GM10847 (cell line): ENCODE measurements around the gene SEPTIN3.

Experiments
- POLR2A ChIP-seq: IDR thresholded peaks from 2 replicates; pipeline ENCODE4 v1.6.1; 2011; ENCODE audit not compliant: insufficient read length; ENCODE audit errors: extremely low read depth

SEPTIN3 gene

GRCh38 chr22:41983513-41984405 is 14.5 kb downstream of the SEPTIN3 start:
- no peak for TF ChIP-seq POLR2A

- TF ChIP-seq POLR2A, result no peak
Measured at GRCh38 chr22:41987276-41987675, 18.0 kb downstream of the SEPTIN3 start.

- no peak for TF ChIP-seq POLR2A
Measured at GRCh38 chr22:41989246-41989645, 20.0 kb downstream of the SEPTIN3 start.

- TF ChIP-seq POLR2A, result no peak
Measured at GRCh38 chr22:41991111-41991510, 21.9 kb downstream of the SEPTIN3 start.

- no peak for TF ChIP-seq POLR2A
Measured at GRCh38 chr22:41992496-41992895, 23.3 kb downstream of the SEPTIN3 start.

GRCh38 chr22:41995211-41995610 is 26.0 kb downstream of the SEPTIN3 start:
- no peak for TF ChIP-seq POLR2A

- no peak for TF ChIP-seq POLR2A
Measured at GRCh38 chr22:41996826-41997225, 27.6 kb downstream of the SEPTIN3 start.

GRCh38 chr22:41998361-41999261 is 29.4 kb downstream of the SEPTIN3 start, which contains the start of gene WBP2NL:
WBP2NL (plus strand) TSS chr22:41998788; CDS start chr22:41998819, 31 bp downstream.
- peak; percentile 74 for TF ChIP-seq POLR2A

- no peak for TF ChIP-seq POLR2A
Measured at GRCh38 chr22:42000466-42000865, 31.2 kb downstream of the SEPTIN3 start.

- TF ChIP-seq POLR2A, result no peak
Measured at GRCh38 chr22:42001121-42001520, 31.9 kb downstream of the SEPTIN3 start.

- TF ChIP-seq POLR2A, result no peak
Measured at GRCh38 chr22:42001706-42002105, 32.5 kb downstream of the SEPTIN3 start.

- no peak for TF ChIP-seq POLR2A
Measured at GRCh38 chr22:42007922-42008321, 38.7 kb downstream of the SEPTIN3 start.

GRCh38 chr22:42010778-42011177 is 41.5 kb downstream of the SEPTIN3 start:
- TF ChIP-seq POLR2A, result no peak

GRCh38 chr22:42013385-42013784 is 44.1 kb downstream of the SEPTIN3 start:
- no peak for TF ChIP-seq POLR2A

GRCh38 chr22:42016111-42016510 is 46.9 kb downstream of the SEPTIN3 start:
- no peak for TF ChIP-seq POLR2A

GRCh38 chr22:42018224-42018623 is 49.0 kb downstream of the SEPTIN3 start:
- TF ChIP-seq POLR2A, result no peak
